DND-41 (cell line): ENCODE results near the gene ORMDL2.

Experiments
- EZH2 ChIP-seq: IDR thresholded peaks from 3 replicates; pipeline ENCODE4 v1.6.1; 2012; ENCODE audit warnings: borderline replicate concordance, low read depth, mild to moderate bottlenecking, moderate library complexity, low read length, inconsistent platforms; ENCODE audit not compliant: severe bottlenecking
- TF ChIP-seq, protein P1 (sequence below): IDR thresholded peaks from 2 replicates; pipeline ENCODE4 v1.5.1; 2012; ENCODE audit warnings: borderline replicate concordance, low read length, moderate library complexity, mild to moderate bottlenecking; ENCODE audit not compliant: poor library complexity, severe bottlenecking; ENCODE audit errors: extremely low read depth

DNA sequence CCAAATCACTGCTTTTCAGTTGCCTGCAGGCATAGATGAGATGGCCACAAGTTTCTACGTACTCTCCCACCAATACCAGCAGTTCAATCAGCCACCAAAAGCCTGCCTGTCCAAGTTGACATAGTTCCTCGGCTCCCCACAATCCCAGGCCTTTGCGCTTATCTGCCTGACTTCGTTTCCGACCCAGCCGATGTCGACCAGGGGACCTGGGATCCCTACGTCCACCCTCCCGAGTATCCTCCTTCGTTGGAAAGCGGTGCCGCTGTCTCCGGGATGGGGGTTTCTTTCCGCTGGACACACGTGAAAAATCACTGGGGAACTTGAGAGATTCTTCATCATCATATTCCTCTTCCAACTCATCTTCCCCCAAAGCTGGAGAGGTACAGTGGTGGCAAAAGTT, 10.0 kb downstream of the ORMDL2 start:
- no peak for TF ChIP-seq EZH2
- TF ChIP-seq, protein P1, sequence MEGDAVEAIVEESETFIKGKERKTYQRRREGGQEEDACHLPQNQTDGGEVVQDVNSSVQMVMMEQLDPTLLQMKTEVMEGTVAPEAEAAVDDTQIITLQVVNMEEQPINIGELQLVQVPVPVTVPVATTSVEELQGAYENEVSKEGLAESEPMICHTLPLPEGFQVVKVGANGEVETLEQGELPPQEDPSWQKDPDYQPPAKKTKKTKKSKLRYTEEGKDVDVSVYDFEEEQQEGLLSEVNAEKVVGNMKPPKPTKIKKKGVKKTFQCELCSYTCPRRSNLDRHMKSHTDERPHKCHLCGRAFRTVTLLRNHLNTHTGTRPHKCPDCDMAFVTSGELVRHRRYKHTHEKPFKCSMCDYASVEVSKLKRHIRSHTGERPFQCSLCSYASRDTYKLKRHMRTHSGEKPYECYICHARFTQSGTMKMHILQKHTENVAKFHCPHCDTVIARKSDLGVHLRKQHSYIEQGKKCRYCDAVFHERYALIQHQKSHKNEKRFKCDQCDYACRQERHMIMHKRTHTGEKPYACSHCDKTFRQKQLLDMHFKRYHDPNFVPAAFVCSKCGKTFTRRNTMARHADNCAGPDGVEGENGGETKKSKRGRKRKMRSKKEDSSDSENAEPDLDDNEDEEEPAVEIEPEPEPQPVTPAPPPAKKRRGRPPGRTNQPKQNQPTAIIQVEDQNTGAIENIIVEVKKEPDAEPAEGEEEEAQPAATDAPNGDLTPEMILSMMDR: no peak
